Measurements from ENCODE around the gene RBPJL.

RBPJL gene

GRCh38 chr20:45307076-45307640 lies 518 bp downstream of the RBPJL start:
- H3K4me3 ChIP-seq (ENCODE audit: low read depth, low read length) = no peak overlapping the region
- no peak for DNase-seq (ENCODE audit: low read depth)
- TF ChIP-seq CTCF (IDR thresholded peaks at IDR 0.05; ENCODE audit: insufficient read depth, low read depth, low read length, missing control alignments) = no peak

DNA sequence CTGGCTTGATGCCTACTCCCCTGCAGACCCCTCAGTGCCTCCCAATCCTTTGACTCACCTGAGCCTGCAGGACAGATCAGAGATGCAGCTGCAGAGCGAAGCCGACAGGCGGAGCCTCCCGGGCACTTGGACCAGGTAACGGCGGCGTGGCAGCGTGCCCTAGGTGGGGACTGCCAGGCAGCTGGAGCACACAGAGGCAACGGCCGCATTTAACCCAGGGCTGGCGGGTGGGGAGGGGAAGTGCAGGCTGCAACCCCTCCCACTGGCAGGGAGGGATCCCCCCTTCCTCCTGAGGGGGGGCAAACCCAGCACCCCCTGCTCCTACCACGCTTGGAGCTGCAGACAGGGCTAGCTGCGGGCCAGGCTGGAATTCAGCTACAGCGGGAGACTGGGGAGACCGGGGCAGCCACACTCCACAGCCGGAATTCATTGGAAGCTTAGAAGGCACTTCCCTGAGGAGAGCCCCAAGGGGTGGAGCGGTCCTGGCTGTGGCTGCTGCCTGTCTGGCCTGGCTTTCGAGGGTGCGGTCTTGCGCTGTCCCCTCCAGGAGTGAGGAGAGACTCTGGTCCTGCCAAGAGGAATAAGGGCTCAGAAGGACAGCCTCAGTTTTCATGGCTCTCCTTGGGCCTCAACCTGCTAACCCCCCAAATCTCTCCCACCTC lies 1.6 kb downstream of the RBPJL start, which contains the start of gene MATN4:
TSS of gene MATN4 (minus strand) at position 183 of the 662 bp plus-strand sequence. CDS start 2,717 bp downstream, outside the sequence.
- no peak for TF ChIP-seq CTCF (IDR thresholded peaks at IDR 0.05; ENCODE audit: insufficient read depth, low read depth, low read length, missing control alignments)

GRCh38 chr20:45309075-45309474 lies 2.4 kb downstream of the RBPJL start:
- H3K4me3 ChIP-seq (ENCODE audit: low read depth, low read length) = no peak overlapping the region
- DNase-seq (ENCODE audit: low read depth) = no peak
- no peak for TF ChIP-seq CTCF (IDR thresholded peaks at IDR 0.05; ENCODE audit: insufficient read depth, low read depth, low read length, missing control alignments)

More for the DNA sequence above, 1.6 kb downstream of the RBPJL start, which contains the start of gene MATN4:
- DNase-seq (ENCODE audit: low read depth) = no peak
- no peak within 1 kb of the TSS for H3K4me3 ChIP-seq (ENCODE audit: low read depth, low read length)

GRCh38 chr20:45311589-45312211 lies 5.1 kb downstream of the RBPJL start:
- TF ChIP-seq CTCF (IDR thresholded peaks at IDR 0.05; ENCODE audit: insufficient read depth, low read depth, low read length, missing control alignments) = peak; percentile 86
- H3K4me3 ChIP-seq (ENCODE audit: low read depth, low read length) = no peak overlapping the region

DNA sequence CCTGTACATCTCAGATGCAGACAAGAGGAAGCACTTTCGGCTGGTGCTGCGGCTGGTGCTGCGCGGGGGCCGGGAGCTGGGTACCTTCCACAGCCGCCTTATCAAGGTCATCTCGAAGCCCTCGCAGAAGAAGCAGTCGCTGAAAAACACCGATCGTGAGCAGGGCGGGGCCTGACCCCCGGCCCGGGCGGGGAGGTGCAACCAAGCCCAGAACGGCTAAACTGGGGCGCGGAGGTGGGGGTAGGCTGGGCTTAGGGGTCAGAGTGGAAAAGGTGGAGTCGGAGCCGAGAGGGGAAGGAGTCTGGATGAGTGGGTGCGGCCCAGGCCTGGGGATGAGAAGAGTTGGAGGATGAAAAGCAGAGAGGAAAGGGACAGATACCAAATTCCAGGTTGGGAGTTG lies 5.6 kb downstream of the RBPJL start:
- no peak for DNase-seq (ENCODE audit: low read depth)
- no peak for TF ChIP-seq CTCF (IDR thresholded peaks at IDR 0.05; ENCODE audit: insufficient read depth, low read depth, low read length, missing control alignments)
- H3K4me3 ChIP-seq (ENCODE audit: low read depth, low read length) = no peak overlapping the region

More at GRCh38 chr20:45311589-45312211, 5.1 kb downstream of the RBPJL start:
- DNase-seq (ENCODE audit: low read depth) = peak; percentile 68

DNA sequence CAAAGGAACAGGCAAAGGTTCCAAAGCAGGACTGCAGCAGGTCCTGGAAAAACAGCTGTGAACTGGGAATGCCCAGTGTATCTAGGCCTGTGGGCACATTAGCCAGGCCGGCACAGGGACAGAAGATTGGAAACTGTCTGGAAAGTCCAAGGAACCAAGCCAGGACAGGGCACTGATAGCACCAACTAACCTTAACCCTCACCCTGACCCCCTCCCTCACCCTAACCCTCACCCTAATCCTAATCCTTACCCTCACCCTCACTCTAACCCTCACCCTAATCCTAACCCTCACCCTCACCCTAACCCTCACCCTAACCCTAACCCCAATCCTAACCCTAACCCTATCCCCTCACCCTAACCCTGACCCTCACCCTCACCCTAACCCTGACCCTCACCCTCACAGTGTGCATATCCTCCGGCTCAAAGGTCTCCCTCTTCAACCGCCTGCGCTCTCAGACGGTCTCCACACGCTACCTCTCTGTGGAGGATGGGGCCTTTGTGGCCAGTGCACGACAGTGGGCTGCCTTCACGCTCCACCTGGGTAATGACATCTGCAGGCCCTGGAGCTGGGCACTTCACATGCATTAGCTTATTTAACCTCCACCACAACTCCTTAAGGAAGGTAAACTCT lies 6.5 kb downstream of the RBPJL start:
- TF ChIP-seq CTCF (IDR thresholded peaks at IDR 0.05; ENCODE audit: insufficient read depth, low read depth, low read length, missing control alignments) = no peak
- H3K4me3 ChIP-seq (ENCODE audit: low read depth, low read length) = no peak overlapping the region
- DNase-seq (ENCODE audit: low read depth) = no peak
